SIG-M5 treated with dmso at 0.1 percent for 504 hours (cell line): ENCODE data around the gene PIP5K1B.
"Not testable (repeated sequence)": the region's sequence is repeated elsewhere in the genome, so short reads cannot be mapped to it uniquely, and the experiment has no call there.

Experiments used
- DNase-seq: peaks from one replicate; lab custom pipeline; 2025; ENCODE audit not compliant: unreplicated experiment; lab: John Stamatoyannopoulos, UW

The PIP5K1B gene

DNA sequence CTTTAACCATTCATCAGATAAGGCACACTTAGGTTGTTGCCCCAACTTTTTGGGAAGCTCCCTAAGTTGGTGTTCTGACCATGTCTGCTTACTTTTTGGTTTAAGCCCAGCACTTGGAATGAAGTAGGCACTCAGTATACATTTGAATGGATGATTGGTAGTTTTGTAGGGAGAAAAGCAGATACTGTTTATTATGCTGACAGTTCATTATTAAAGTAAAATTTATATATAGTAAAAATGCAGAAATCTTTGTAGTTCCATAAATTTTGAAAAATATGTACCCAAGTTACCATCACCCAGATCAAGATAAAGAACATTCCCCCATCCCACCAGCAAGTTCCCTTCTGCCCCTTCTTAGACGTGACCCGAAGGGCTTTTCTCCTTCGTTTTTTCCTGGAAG lies 273.5 kb downstream of the PIP5K1B start:
- DNase-seq: no peak

DNA sequence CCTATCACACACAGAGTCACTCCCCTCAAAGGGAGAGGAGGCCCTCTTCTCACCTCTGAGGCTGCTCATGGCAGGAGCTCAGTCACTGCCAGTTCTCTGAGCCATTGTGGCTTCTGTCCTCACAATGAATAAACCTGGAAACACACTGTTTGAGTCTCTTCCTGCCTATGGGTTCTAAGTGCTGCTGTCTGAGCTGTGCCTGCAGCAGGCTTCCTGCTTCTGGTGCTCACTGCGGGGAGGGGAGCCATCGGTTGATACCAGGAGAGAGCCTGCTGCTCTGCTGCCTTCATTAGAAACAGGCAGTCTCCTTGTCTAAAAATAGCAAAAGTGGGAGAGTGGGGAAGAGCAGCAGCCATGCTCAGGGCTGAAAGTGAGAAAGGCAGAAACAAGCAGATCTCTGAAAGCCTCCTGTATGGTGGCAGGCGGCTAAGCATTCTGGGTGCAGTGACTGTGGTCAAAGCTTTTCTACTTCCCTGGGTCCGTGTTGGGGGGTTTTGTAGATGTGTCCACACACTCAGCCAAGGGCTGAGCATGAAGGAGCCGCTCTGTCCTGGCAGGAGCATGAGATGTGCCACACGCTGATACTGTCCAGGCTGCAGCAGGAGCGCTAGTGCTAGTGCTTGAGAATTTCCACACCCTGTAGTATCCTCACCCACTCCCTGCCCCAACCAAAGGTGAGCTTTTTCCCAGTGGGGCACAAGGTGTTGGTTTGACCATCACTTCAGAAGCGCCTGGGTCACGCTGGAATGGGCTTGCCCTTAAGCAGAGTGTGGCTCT lies 274.7 kb downstream of the PIP5K1B start:
- no peak for DNase-seq

DNA sequence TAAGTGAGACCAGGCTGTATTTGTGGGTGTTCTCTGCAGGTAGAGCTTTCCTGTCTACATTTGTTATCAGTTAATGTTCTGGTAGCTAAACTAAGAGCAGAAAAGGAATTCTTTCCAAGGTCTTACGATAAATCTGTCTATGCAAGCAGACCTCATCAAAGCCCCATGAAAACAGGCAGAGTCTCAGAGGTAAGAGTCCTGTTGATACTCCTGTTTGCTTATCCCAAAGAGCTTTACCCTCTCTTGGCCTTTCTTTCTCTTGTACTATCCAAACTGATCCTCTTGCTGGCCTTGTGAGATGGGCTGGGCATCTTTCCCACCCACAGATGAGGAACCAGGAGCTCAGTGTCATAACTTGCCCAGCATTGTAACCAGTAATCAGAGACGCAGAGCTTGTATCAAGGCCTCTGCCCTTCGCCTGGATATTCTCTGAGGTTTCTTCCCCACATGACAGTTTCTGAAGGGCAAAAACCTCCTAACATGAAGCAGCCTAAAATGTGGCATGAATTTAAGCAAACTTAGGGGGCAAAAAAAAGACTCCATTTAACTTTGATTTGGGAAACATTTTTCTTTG lies 275.4 kb downstream of the PIP5K1B start:
- DNase-seq: no peak

DNA sequence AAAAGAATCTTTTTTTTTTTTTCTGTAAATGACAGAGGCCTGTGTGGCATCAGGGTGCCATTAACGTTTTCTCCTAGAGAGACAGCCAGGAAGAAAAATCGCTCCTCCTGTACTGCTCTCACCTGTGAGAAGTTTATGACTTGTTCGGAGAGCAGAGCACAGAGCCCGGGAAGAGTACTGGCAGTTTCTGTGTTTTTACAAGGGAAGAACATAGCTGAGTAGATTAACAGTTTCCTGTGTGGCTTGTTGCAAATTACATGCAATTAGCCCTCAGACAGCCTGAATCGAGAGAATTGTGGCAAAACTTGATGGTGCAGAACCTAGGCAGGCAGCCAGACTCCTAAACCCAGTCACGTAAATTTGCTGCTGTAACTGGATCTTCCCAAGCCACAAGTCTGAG lies 276.7 kb downstream of the PIP5K1B start:
- DNase-seq: no peak

DNA sequence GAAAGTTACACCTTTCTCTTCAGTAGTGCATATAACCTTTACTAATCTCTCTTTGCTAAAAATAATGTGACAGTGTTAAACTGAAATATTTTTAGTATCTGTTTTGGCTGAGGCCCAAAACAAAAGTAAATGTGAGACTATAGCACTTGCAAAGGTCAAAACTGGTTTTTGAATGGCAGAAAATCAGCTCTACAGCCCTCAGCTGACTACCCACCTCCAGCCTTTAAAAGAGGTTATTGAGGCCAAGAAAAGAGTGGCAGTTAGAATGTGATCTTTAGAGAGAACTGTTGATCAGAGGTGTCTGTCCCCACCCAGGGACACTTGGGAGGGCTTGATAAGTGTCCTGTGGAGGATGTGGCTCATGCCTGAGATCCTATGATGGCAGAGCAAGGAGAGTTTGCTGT lies 278.0 kb downstream of the PIP5K1B start:
- DNase-seq: no peak

DNA sequence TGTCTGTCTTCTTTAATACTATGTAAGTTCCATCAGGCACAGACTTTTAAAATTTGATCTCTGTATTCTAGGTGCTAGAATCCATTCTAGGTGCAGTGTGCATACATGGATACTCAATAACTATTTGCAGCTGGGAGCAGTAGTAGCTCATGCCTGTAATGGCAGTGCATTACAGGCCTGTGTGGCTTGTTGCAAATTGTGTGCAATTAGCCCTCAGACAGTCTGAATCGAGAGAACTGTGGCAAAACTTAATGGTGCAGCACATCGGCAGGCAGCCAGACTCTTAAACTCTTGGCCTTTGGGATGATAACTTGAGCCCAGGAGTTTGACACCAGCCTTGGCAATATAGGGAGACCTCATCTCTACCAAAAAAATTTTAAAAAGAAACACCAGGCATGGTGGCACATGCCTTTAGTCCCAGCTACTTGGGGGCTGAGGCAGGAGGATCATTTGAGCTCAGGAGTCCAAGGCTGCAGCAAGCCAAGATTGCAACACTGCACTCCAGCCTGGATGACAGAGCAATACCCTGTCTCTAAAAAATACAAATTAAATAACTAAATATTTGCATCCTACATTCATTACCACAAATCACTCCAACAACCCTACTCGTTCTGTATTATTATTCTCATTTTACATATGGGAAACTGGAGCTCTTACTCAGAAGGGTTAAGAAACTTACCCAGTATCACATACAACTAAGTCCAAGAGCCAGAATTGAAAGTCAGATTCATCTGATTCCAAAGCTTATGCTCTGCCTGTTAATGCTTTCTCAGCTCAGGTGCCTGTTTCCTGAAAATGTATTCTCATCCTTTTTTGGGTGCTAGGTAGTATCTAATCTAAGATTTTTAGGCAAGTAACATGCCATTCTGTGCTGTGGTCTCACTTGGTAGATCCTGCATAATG lies 278.7 kb downstream of the PIP5K1B start:
- DNase-seq: no peak

DNA sequence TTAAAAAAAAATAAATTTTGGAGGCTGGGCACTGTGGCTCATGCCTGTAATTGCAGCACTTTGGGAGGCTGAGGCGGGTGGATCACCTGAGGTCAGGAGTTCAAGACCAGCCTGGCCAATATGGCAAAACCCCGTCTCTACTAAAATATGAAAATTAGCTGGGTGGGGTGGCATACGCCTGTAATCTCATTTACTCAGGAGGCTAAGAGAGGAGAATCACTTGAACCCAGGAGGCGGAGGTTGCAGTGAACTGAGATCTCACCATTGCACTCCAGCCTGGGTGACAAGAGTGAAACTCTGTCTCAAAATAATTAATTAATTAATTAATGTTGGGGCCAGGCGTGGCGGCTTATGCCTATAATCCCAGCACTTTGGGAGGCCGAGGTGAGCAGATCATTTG lies 281.9 kb downstream of the PIP5K1B start:
- DNase-seq: not testable (repeated sequence)

DNA sequence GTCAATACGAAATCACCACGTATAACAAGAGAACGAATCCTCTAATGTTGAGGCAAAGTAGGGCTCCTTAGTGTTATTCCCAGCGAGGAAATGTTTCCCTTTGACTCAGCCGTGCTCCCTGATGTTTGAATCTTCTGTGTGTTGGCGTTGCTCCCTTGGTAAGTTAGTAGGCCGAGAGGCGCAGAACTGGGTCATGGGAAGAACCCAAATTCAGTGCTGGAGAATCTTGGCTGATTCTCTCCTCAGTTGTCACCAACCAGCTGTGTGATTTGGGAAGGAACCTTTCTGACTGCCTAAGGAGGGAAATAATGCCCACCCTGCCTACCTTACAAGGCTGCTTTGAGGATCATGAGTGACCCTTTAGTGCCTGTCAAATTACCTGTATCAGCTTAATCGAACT lies 286.4 kb downstream of the PIP5K1B start:
- DNase-seq: no peak

DNA sequence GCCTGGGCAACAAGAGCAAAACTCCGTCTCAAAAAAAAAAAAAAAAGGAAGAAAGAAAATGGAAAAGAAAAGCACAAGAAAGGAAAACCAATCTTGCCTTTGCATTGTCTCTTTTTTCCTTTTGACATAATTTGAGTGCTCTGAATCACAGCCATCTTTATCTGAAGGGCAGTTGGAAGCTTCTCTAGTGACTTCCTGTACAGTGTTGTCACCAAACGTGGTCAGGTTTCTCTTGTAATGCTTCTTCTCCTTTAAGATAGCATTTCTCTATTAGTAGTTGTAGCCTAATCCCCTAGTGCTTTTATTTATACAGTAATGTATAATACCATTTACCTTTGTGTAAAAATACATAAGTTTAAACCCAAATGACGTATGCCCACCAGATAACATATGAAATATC lies 290.7 kb downstream of the PIP5K1B start:
- peak; percentile 2 for DNase-seq

DNA sequence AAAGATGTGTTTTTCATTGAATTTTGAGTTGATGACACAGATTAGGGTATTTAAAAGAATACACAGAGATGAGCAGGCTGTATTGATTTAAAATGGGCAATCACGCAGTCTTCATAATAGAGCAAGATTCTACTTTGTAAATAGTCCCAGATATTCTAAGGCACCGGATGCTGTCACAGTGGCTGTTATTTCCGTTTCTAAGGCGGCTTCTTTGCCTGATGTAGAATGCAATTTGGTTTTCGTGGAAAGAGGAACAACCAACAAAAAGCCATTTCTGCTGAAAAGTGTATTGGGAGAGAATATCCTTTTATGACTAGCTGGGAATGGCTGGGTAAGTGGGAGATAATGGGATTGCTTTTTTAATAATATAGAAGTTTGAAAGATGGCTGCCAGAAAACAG lies 291.4 kb downstream of the PIP5K1B start:
- DNase-seq: no peak

DNA sequence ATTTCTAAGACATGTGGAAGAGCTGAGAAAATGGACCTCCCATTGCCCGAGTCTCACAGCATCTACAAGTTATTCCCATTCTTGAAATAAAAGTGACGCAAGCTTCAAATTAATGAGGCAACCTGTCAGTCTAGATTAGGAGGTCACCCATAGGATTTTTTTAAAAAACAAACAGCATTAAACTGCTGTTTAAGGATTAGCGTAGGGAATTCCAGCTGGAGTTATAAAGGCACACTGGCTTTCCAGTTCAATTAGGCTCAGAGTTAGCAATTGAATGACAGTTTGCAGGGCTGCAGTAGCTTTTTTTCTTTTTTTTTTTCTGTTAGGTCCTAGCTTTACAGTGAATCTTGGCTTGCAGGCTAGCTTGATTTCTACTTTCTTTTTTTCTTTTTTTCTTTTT lies 292.6 kb downstream of the PIP5K1B start:
- no peak for DNase-seq

DNA sequence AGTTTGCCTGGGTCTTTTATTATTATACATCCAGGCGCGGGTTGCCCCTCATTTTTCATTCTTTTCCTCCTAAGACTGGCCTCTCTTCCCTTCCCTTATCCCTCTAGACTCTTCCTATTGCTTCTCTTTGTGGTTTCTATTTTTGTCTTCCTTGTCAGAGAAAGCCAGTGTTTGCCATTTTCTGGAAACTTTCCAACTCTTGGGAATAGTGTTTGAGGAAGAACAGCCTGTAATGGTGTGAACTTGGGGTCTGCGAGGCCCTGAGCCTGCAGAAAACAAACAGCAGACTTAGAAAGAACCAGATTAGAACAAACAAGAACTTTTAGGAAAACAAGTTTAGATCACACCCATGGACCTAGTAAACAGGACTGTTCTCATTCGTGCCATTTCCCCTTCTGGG lies 293.3 kb downstream of the PIP5K1B start:
- no peak for DNase-seq

DNA sequence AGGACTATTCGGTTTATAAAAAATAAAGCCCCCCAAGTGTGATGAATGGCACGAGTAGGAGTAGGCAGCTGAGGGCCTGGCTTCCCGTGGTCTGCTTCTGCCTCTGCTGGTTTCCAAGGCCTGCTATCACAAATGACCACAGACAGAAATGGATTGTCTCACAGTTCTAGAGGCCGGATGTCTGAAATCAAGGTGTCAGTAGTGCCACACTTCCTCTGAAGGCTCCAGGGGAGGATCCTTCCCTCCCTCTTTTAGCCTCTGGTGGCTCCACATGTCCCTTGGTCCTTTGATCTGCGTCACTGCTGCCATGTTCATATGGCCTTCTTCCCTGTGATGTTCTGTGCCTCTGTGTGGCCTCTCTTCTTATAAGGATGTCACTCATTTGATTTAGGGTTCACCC lies 293.8 kb downstream of the PIP5K1B start:
- no peak for DNase-seq

DNA sequence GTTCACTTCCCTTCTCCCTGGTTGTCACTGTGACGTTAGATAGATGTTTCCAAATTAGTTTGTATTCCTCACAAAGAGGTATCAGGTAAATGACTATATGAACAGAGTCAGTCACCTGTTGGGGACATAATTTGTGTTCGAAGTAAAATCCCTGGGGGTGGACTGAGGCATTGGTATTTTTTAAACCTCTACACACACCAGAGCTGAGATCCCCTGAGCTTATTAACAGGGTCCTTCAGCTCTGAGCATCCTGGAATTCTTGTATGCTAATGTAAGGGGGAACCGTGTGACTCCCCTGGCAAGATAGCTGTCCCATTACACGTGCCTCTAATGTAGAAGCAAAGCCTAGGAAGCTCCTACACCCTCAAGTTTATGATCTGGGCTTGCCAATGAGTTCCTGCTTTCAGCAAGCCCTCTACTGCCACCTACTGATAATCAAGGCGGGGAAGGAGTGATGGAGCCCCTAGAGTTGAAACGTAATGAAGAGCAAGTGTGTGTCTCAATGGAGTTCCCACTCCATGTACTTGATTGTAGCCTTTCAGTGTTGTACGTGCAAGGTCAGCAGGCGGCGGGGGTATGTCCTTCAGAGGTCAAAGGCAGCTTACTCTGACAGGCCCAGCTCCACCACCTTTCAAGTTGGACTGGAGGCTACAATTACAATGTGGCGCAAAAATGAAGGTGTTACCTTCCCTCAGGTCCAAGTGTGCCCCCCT lies 294.5 kb downstream of the PIP5K1B start:
- peak; percentile 77 for DNase-seq

DNA sequence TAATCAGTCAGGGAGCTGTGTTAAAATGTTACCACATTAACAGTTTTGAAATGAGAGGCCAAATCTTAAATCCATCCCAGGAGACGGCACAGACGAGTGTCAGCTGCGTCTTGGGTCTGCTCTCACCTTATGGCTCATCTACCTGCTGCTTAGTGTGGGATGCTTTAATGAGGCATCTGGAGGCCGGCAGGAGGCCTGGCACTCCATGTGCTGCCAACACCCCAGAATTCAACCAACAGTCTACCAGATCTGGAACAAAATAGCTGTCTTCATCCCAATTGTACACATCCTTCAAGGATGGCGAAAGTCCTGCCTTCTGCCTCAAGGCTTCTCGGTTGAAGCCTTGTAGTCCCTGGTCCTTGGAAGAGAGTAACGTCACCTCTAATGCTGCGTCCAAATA lies 296.9 kb downstream of the PIP5K1B start:
- DNase-seq: no peak

DNA sequence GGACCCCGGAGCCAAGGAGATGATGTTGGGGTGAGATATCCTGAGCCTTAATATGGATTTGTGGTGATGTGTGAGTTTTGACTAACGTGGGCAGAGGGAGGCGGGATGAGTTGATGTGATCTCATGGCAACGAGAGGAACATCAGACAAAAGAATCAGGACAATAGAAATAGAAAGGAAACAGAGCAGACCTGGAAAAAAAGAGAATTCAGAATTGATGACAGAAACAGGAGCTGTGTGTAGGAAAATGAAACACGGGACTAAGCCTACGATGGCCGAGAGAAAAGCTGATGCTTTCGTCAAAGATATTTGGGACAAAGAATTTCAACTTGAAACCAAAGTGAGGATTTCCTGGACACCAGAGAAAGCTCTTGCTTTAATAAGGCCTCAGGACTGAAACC lies 298.0 kb downstream of the PIP5K1B start:
- DNase-seq: no peak

DNA sequence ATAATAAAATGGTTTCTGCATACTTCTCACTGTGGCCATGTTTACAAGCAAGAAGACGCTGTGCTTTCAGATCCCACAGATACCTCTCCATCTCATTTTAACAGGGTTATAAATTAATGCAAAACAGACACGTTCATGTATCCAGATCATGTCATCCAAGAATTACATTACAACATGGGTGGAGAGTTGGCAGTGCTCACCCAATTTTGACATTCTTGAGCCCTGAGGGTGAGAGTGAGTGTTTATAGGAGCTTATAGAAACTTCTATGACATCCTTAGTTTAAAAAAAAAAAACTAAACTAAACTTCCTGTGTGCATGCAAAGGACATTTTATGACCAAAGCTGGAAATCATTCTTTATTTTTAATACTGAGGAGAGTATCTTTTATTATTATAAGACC lies 299.8 kb downstream of the PIP5K1B start:
- no peak for DNase-seq

DNA sequence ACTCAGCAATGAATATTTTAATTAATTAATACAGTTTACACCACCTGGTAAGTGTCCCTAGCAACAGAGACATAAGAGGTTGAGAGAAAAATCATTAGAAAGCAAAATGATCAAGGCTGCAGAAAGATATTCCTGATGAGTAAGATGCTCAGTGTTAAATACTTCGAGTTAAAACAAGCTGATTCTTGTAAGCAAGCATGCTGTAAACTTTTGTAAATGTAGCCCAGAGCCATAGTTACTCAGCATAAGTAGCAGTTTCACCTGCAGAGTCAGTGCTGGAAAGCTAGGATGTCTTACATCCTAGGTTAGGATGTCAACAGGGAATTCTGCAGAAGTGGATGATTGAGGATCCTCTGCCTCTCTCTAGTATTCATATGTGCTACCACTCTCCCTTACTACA lies 304.7 kb downstream of the PIP5K1B start:
- DNase-seq: no peak

DNA sequence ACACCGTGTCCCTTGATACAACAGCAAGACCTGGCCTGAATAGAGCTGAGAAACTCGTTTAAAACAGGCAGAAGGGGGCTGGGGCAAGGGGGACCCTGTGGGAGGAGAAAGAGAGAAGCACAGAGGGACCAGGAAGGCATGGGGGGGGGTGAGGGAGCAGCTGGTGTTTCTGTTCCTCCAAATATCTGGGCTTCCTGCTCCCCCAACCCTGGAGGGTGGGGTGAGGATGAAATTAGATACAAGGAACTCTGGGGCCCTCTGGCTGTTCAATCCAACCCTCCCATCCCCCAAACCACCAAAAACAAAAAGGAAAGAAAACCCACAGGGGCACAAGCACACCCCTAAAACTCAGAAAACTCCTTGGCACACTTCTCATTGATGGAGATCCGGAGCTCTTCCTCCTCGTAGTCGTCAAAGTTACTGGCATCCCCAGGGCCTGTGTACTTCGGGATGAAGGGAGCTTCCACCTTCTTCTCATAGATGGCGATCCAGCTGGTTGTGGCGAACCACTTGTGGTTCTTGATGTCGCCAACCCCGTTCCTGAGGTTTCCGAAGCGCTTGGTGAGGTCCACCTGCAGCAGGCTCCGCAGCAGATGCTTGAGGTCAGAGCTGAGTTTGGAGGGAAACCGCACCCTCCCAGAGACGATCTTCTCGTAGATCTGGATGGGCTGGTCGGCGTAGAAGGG lies 307.8 kb downstream of the PIP5K1B start:
- no peak for DNase-seq

DNA sequence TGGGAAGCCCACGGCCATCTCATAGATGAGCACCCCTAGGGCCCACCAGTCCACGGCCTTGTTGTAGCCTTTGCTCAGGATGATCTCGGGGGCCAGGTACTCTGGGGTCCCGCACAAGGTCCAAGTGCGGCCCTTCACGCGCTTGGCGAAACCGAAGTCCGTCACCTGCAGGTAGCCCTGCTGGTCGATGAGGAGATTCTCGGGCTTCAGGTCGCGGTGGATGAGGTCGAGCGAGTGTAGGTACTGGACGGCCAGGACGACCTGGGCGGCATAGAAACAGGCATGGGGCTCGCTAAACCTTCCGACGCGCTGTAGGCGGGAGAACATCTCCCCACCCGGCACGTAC lies 308.3 kb downstream of the PIP5K1B start:
- DNase-seq: no peak

DNA sequence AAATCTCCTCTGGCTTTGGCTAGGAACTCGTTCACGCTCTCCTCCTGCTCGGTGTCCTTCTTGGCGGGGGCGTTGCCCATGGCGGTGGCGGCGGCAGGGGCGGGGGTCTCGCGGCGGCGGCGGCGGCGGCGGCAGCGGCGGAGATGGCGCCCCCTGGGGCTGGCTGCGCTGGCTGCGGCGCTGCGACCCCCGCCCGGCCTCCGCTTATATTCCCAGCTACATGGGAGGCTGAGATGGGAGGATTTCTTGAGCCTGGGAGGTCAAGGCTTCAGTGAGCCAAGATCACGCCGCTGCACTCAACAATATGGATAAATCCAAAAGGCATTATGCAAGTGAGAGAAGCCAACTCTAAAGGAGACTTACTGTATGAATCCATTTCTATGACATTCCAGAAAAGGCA lies 309.0 kb downstream of the PIP5K1B start, which contains the start of gene PRKACG:
Gene PRKACG (minus strand): TSS at position 101 of the 400 bp plus-strand sequence. CDS start 21 bp downstream, at position 80.
- no peak for DNase-seq
